CD4-positive, alpha-beta T cell treated with Interferon alpha-2 for 1 hour (primary cell): ENCODE results near the gene CHI3L1.

Experiments
- DNase-seq, 2 donors: peaks; one replicate each; pipeline ENCODE4 v3.0.0-alpha.2; 2020 to 2022

Gene CHI3L1

GRCh38 chr1:203167026-203167912 lies 19.2 kb downstream of the CHI3L1 start:
- DNase-seq, result peak in 1 of 2 donors; percentile 9

GRCh38 chr1:203166192-203166940 lies 20.1 kb downstream of the CHI3L1 start:
- no peak for DNase-seq

GRCh38 chr1:203165800-203166161 lies 20.7 kb downstream of the CHI3L1 start:
- DNase-seq, result no peak

DNA sequence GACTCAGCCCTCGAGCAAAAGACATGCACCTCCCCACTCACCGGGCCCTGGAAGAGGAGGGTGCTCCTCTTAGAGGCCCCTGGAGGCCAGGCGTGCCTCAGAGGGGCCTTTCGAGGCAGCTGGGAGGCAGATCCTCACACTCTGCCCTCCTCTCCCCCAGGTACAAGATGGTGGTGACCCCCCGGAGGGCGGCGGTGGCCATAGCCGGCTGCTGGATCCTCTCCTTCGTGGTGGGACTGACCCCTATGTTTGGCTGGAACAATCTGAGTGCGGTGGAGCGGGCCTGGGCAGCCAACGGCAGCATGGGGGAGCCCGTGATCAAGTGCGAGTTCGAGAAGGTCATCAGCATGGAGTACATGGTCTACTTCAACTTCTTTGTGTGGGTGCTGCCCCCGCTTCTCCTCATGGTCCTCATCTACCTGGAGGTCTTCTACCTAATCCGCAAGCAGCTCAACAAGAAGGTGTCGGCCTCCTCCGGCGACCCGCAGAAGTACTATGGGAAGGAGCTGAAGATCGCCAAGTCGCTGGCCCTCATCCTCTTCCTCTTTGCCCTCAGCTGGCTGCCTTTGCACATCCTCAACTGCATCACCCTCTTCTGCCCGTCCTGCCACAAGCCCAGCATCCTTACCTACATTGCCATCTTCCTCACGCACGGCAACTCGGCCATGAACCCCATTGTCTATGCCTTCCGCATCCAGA lies 21.3 kb downstream of the CHI3L1 start:
- no peak for DNase-seq

GRCh38 chr1:203163891-203164635 lies 22.4 kb downstream of the CHI3L1 start:
- DNase-seq, result no peak

- no peak for DNase-seq
Measured at GRCh38 chr1:203162403-203162802, 24.1 kb downstream of the CHI3L1 start.

DNA sequence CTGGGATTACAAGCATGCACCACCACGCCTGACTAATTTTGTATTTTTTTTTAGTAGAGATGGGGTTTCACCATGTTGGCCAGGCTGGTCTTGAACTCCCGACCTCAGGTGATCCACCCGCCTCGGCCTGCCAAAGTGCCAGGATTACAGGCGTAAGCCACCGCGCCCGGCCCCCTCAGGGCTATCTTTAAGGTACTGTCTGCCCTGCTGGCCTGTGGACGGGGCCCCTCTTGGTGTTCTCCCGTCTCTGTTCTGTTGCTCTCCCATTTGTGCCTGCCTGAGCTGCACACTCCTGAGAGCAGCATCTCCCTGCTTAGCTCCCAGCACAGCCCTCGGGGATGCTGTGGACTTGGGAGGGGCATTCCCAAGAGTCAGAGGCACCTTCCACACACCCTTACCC lies 24.8 kb downstream of the CHI3L1 start:
- no peak for DNase-seq

GRCh38 chr1:203161175-203161574 lies 25.3 kb downstream of the CHI3L1 start:
- no peak for DNase-seq

- no peak for DNase-seq
Measured at GRCh38 chr1:203159844-203160243, 26.7 kb downstream of the CHI3L1 start.

- DNase-seq, result no peak
Measured at GRCh38 chr1:203158960-203159665, 27.4 kb downstream of the CHI3L1 start.

DNA sequence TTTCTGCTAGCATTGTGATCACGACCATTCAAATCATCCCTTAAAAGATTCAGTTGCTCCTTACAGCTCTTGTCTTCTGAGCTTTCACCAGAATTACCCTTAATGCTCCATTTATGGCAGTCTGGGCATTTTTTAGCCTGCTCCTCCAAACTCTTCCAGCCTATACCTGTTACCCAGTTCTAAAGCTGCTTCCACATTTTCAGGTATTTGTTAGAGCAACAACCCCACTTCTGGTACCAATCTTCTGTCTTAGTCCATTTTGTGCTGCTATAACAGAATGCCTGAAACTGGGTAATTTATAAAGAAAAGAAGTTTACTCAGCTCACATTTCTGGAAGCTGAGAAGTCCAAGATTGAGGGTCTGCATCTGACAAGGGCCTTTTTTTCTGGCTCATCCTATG lies 28.1 kb downstream of the CHI3L1 start:
- no peak for DNase-seq

GRCh38 chr1:203156280-203156679 lies 30.2 kb downstream of the CHI3L1 start:
- no peak for DNase-seq

GRCh38 chr1:203153989-203154821 lies 32.3 kb downstream of the CHI3L1 start:
- no peak for DNase-seq

DNA sequence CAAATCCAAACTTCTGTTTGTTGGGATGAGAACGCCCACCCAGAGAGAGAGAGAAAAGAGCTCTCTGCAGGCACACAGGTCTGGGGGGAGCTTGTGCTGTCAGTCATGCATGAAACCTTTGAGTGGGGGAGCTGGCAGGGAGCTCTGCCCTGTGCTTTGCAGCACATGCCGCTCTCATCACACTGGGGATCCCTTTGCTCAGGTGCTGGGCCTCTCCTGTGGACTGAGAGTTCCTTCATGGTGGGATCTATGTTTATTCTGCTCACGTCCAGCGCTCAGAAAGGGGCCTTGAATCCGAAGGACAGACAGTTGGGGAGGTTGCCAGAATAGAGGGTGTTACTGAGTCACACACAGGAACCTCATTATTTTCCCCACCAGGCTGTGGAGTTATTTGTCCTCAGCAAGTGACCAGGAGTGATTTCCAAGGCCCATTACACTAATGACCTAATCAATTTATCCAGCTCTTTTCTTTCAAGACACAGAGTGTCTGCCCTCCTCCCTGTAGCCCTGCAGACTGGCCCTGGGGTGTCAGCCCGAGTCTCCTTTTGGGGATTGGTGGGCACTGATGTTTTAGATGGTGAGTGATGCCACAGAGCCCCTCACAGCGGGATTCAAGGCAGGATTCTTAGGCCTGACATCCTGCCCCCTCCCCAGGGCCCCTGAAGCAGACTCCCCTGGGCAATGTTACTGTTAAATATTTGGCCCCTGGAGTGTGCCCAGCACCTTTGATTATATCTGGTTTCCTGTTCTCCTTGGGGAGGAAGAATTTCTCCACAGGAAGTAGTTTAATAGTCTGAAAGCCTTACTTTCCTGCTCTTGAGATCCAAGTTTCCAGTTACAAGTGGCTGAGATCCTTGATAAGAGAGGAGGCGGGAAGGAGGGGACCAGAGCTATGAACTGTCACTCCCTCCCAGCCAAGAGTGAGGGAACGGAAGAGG lies 33.2 kb downstream of the CHI3L1 start:
- no peak for DNase-seq

- no peak for DNase-seq
Measured at GRCh38 chr1:203152158-203153034, 34.1 kb downstream of the CHI3L1 start.

DNA sequence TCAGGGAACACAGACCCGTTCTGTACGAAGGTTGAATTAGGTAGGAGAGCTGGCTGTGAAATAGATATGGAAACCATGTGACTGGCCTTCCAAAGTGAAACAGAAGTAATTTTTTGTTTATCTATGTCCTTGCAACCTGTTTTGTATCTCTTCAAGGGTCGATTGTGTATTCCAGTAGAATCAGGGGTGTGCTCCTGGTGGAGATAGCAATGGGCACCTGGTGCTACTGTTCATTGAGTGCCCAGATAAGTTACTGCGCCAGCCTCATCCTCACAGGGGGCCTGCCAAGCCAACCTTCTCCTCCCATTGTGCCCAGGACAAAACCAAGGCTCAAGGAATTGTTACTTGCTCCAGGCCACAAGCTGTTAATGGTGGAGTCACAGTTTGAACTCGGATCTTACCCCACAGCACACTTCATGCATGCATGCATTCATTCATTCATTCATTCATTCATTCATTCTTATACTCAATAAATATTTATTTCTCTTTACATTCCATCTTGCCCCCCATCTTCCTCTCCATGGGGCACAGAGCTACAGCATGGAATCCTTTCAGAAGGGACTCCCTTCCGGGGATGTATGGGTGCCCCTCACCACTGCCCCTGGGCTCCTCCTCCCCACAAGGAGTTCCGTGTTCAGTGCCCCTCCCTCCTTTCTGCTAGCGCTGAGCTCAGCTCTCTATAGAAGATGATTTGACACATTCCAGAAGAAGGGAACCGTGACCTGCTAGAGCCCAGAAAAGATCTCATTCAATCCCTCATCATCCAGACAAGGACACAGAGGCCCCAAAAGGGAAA lies 34.9 kb downstream of the CHI3L1 start:
- no peak for DNase-seq

GRCh38 chr1:203150511-203151297 lies 35.8 kb downstream of the CHI3L1 start:
- no peak for DNase-seq
